Loucy (cell line): Measurements from ENCODE around the gene SERPINA1.

Source experiments
- H2AFZ ChIP-seq: fragments of 200-600 bp; sonication (generic); 2 replicates; pipeline ENCODE4 v1.6.0; 2016; ENCODE audit warnings: antibody characterized with exemption, mild to moderate bottlenecking, low read length, moderate library complexity
- H3F3A ChIP-seq: fragments of 200-600 bp; 2 replicates; pipeline ENCODE4 v1.6.0; 2016; ENCODE audit warnings: antibody characterized with exemption, low read depth, mild to moderate bottlenecking
- H3K27me3 ChIP-seq: fragments of 200-600 bp; sonication (generic); 2 replicates; pipeline ENCODE4 v1.6.1; 2014; ENCODE audit warnings: low read length, mild to moderate bottlenecking; ENCODE audit not compliant: insufficient read depth, poor library complexity, severe bottlenecking
- H3K36me3 ChIP-seq: fragments of 200-600 bp; sonication (generic); 2 replicates; pipeline ENCODE4 v1.6.1; 2016; ENCODE audit warnings: low read length; ENCODE audit not compliant: insufficient read depth
- H3K4me1 ChIP-seq: fragments of 200-600 bp; sonication (generic); 2 replicates; pipeline ENCODE4 v1.5.1; 2014; ENCODE audit warnings: low read length, mild to moderate bottlenecking; ENCODE audit not compliant: insufficient read depth, poor library complexity, severe bottlenecking
- H3K4me2 ChIP-seq: fragments of 200-600 bp; sonication (generic); 2 replicates; pipeline ENCODE4 v1.6.0; 2014; ENCODE audit warnings: antibody characterized with exemption, low read length, low read depth, mild to moderate bottlenecking; ENCODE audit not compliant: poor library complexity, severe bottlenecking
- H3K4me3 ChIP-seq: fragments of 200-600 bp; sonication (generic); 2 replicates; pipeline ENCODE4 v1.5.1; 2014; ENCODE audit warnings: low read length, mild to moderate bottlenecking, mixed read lengths; ENCODE audit not compliant: poor library complexity, severe bottlenecking
- H3K79me2 ChIP-seq: fragments of 200-600 bp; sonication (generic); 2 replicates; pipeline ENCODE4 v1.6.1; 2014; ENCODE audit warnings: low read length; ENCODE audit not compliant: insufficient read depth
- H3K9ac ChIP-seq: fragments of 200-600 bp; sonication (generic); 2 replicates; pipeline ENCODE4 v1.6.0; 2014; ENCODE audit warnings: mild to moderate bottlenecking, low read depth, low read length, moderate library complexity; ENCODE audit not compliant: poor library complexity, severe bottlenecking
- H3K9me2 ChIP-seq: fragments of 200-600 bp; sonication (generic); replicated peaks from 2 replicates; pipeline ENCODE4 v1.6.1; 2016; ENCODE audit warnings: low read depth, low read length, mixed read lengths
- H3K9me3 ChIP-seq: fragments of 200-600 bp; sonication (generic); 2 replicates; pipeline ENCODE4 v1.6.1; 2014; ENCODE audit warnings: mild to moderate bottlenecking, antibody characterized with exemption, low read length, low read depth; ENCODE audit not compliant: insufficient read depth
- H4K20me1 ChIP-seq: fragments of 200-600 bp; sonication (generic); 2 replicates; pipeline ENCODE4 v1.6.0; 2014; ENCODE audit warnings: antibody characterized with exemption, low read length, mild to moderate bottlenecking; ENCODE audit not compliant: insufficient read depth, poor library complexity, severe bottlenecking
- CTCF ChIP-seq: fragments of 200-600 bp; sonication (generic); conservative IDR thresholded peaks from 2 replicates; pipeline ENCODE4 v1.5.1; 2014; ENCODE audit warnings: mild to moderate bottlenecking, antibody characterized with exemption, low read length
- EZH2phosphoT487 ChIP-seq: fragments of 200-600 bp; IDR thresholded peaks from 2 replicates; pipeline ENCODE4 v1.6.1; 2018; ENCODE audit warnings: antibody characterized with exemption, mild to moderate bottlenecking, moderate library complexity, borderline replicate concordance

The SERPINA1 gene

GRCh38 chr14:94330432-94330831 is 58.0 kb downstream of the SERPINA1 start:
- Histone ChIP-seq H2AFZ (no peak overlapping the region), H3K9ac (no peak overlapping the region), H3K9me2 (no peaks in the 10 kb centered on the region), H3F3A (no peaks in the 10 kb centered on the region), H3K4me2 (no peak overlapping the region), H3K4me1 (no peaks in the 10 kb centered on the region), H3K27me3 (no peaks in the 10 kb centered on the region), H3K9me3 (no peaks in the 10 kb centered on the region), H3K4me3 (no peak overlapping the region), H3K79me2 (no peaks in the 10 kb centered on the region), H4K20me1 (no peaks in the 10 kb centered on the region), H3K36me3 (no peaks in the 10 kb centered on the region)
- TF ChIP-seq EZH2phosphoT487 = no peak

GRCh38 chr14:94329857-94330256 is 58.5 kb downstream of the SERPINA1 start:
- no peaks in the 10 kb centered on the region for H3F3A ChIP-seq
- no peaks in the 10 kb centered on the region for H3K36me3 ChIP-seq
- no peaks in the 10 kb centered on the region for H4K20me1 ChIP-seq
- no peak overlapping the region for H3K4me3 ChIP-seq
- no peaks in the 10 kb centered on the region for H3K4me1 ChIP-seq
- no peaks in the 10 kb centered on the region for H3K79me2 ChIP-seq
- H3K4me2 ChIP-seq = no peak overlapping the region
- TF ChIP-seq EZH2phosphoT487 (no peak), CTCF (no peak)
- H3K27me3 ChIP-seq = no peaks in the 10 kb centered on the region
- no peak overlapping the region for H3K9ac ChIP-seq
- H3K9me2 ChIP-seq = no peaks in the 10 kb centered on the region
- no peaks in the 10 kb centered on the region for H3K9me3 ChIP-seq
- no peak overlapping the region for H2AFZ ChIP-seq

GRCh38 chr14:94328196-94328595 is 60.2 kb downstream of the SERPINA1 start:
- H3K4me1 ChIP-seq = no peaks in the 10 kb centered on the region
- H4K20me1 ChIP-seq = no peaks in the 10 kb centered on the region
- no peak overlapping the region for H2AFZ ChIP-seq
- no peaks in the 10 kb centered on the region for H3K9me2 ChIP-seq
- H3K9me3 ChIP-seq = no peaks in the 10 kb centered on the region
- no peaks in the 10 kb centered on the region for H3F3A ChIP-seq
- H3K27me3 ChIP-seq = no peaks in the 10 kb centered on the region
- no peak overlapping the region for H3K4me2 ChIP-seq
- H3K4me3 ChIP-seq = no peak overlapping the region
- H3K36me3 ChIP-seq = no peaks in the 10 kb centered on the region
- H3K79me2 ChIP-seq = no peaks in the 10 kb centered on the region
- H3K9ac ChIP-seq = no peak overlapping the region
- TF ChIP-seq EZH2phosphoT487 = no peak
